WI38 (cell line): ENCODE results near the gene NFS1.

Source experiments
- H3K4me3 ChIP-seq: 2 replicates; pipeline ENCODE4 v1.5.1; 2011; ENCODE audit warnings: low read depth, mild to moderate bottlenecking, control low read depth, low read length
- CTCF ChIP-seq: IDR thresholded peaks from 2 replicates; pipeline ENCODE4 v1.5.1; 2012; ENCODE audit warnings: low read depth, mild to moderate bottlenecking, control low read depth, low read length

Gene NFS1

GRCh38 chr20:35731862-35732643 is 32.9 kb upstream of the NFS1 start:
- no peak overlapping the region for H3K4me3 ChIP-seq
- no peak for TF ChIP-seq CTCF

GRCh38 chr20:35731469-35731788 is 32.3 kb upstream of the NFS1 start:
- no peak for TF ChIP-seq CTCF
- H3K4me3 ChIP-seq: no peak overlapping the region

- no peak for TF ChIP-seq CTCF
- H3K4me3 ChIP-seq: no peak overlapping the region
These were observed 31.7 kb upstream of the NFS1 start for GRCh38 chr20:35730583-35731468.

GRCh38 chr20:35729836-35730582 is 30.9 kb upstream of the NFS1 start:
- TF ChIP-seq CTCF: no peak

GRCh38 chr20:35729283-35729807 is 30.2 kb upstream of the NFS1 start:
- no peak overlapping the region for H3K4me3 ChIP-seq
- no peak for TF ChIP-seq CTCF

More at GRCh38 chr20:35729836-35730582, 30.9 kb upstream of the NFS1 start:
- H3K4me3 ChIP-seq: no peak overlapping the region

GRCh38 chr20:35726842-35727711 is 27.9 kb upstream of the NFS1 start:
- H3K4me3 ChIP-seq: no peak overlapping the region
- no peak for TF ChIP-seq CTCF
